HFF-Myc (cell line): Measurements from ENCODE around the gene NUP98.

ENCODE experiments used
- DNase-seq: peaks from one replicate; pipeline ENCODE4 v3.0.0-alpha.2; 2011; ENCODE audit warnings: low read depth; ENCODE audit errors: extremely low read depth
- H3K4me3 ChIP-seq: replicated peaks from 2 replicates; pipeline ENCODE4 v1.5.1; 2011; ENCODE audit warnings: low read depth, mild to moderate bottlenecking, control low read depth, low read length
- TF ChIP-seq, protein P1 (sequence below): IDR thresholded peaks from 2 replicates; pipeline ENCODE4 v1.5.1; 2012; ENCODE audit warnings: mild to moderate bottlenecking, low read depth, low read length, control low read depth; ENCODE audit errors: missing control alignments

NUP98 gene

DNA sequence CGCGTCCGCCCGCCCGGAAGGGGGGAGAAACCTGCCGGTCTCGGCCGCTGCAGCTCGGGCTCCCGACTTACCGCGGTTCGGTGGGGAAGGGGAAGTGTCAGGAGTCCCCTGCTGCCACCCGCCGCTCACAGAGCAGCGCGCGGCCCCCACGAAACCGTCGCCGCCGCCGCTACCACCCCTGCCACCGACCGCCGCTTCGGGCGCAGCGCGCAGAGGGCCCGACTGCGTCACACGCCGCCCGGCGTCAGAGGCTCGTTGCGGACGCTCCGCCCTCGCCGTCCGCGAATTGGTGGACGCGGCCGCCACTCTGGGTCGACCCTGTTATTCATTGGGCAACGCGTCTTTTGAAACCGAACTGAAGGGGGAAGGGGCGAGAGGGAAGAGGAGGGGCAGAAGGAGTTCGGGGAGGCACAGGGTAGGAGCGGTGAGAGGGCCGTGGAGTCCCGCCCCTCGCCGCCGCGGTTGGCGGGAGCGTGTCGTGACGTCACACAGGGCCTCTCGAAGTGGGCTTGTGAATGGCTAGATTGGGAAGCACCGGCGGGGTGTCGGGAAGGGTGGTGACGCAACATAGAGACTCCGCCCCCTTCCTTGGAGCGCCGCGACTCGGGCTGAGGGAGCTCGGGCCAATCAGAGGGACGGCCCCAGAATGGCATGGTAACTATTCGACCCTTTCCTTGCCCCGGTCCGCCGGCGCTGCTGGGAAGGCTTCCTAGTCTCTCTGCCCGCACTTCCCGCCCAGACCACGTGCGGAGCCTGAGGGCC is at the start of gene NUP98:
Gene NUP98 (minus strand): TSS at position 226 of the 762 bp plus-strand sequence. CDS start 15,437 bp downstream, outside the sequence.
- peak within 1 kb of the TSS; percentile 99 for H3K4me3 ChIP-seq
- TF ChIP-seq, protein P1, sequence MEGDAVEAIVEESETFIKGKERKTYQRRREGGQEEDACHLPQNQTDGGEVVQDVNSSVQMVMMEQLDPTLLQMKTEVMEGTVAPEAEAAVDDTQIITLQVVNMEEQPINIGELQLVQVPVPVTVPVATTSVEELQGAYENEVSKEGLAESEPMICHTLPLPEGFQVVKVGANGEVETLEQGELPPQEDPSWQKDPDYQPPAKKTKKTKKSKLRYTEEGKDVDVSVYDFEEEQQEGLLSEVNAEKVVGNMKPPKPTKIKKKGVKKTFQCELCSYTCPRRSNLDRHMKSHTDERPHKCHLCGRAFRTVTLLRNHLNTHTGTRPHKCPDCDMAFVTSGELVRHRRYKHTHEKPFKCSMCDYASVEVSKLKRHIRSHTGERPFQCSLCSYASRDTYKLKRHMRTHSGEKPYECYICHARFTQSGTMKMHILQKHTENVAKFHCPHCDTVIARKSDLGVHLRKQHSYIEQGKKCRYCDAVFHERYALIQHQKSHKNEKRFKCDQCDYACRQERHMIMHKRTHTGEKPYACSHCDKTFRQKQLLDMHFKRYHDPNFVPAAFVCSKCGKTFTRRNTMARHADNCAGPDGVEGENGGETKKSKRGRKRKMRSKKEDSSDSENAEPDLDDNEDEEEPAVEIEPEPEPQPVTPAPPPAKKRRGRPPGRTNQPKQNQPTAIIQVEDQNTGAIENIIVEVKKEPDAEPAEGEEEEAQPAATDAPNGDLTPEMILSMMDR, result no peak
- DNase-seq, result peak; percentile 97

DNA sequence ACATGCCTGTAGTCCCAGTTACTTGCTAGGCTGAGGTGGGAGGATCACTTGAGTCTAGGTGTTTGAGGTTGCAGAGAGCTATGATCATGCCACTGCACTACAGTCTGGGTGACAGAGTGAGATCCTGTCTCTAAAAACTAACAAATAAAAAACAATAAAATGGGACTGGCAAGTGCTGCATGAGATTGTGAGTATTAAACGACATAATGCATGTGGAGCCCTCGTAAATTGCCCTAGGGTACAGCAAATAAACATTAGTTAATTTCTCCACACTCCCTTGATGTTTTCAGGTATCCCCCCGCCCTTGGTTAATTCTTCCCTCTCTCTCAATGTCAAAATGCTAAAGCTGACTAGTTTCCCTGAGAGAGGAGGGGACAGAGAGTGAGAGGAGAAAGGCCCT is 48.3 kb upstream of the NUP98 start:
- TF ChIP-seq, protein P1, result no peak
- no peak overlapping the region for H3K4me3 ChIP-seq
- DNase-seq, result no peak

DNA sequence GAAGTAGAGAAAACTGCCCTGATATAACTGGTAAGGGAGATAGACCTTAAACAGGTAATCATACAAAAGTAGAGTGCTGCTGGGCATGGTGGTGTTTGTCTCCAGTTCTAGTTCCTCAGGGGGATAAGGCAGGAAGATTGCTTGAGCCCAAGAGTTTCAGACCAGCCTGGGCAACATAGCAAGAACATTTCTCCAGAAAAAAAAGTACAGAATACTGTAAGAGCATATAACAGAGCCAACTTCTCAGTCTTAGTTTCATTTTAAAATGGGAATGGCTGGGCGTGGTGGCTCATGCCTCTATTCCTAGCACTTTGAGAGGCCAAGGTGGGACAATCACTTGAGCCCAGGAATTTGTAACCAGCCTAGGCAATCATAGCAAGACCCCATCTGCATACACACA is 47.9 kb upstream of the NUP98 start:
- no peak for DNase-seq
- H3K4me3 ChIP-seq, result no peak overlapping the region
- TF ChIP-seq, protein P1, result no peak

DNA sequence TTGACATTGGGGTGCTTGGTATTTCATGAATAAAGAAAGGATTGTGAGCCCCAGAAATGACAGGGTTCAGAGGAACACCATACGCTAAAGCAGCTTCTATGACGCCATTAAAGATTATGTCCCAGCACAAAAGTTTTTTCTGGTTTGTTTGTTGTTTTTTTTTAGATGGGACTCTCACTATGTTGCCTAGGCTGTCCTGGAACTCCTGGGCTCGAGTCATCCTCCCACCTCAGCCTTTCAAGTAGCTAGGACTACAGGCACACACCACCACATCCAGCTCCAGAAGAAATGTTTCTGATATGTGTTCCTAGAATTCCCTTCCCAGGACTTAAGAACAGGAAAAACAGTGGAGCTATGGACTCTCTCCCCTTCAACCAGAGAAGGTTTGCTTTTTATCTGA is 46.0 kb upstream of the NUP98 start:
- H3K4me3 ChIP-seq, result no peak overlapping the region
- no peak for DNase-seq
- TF ChIP-seq, protein P1, result no peak

DNA sequence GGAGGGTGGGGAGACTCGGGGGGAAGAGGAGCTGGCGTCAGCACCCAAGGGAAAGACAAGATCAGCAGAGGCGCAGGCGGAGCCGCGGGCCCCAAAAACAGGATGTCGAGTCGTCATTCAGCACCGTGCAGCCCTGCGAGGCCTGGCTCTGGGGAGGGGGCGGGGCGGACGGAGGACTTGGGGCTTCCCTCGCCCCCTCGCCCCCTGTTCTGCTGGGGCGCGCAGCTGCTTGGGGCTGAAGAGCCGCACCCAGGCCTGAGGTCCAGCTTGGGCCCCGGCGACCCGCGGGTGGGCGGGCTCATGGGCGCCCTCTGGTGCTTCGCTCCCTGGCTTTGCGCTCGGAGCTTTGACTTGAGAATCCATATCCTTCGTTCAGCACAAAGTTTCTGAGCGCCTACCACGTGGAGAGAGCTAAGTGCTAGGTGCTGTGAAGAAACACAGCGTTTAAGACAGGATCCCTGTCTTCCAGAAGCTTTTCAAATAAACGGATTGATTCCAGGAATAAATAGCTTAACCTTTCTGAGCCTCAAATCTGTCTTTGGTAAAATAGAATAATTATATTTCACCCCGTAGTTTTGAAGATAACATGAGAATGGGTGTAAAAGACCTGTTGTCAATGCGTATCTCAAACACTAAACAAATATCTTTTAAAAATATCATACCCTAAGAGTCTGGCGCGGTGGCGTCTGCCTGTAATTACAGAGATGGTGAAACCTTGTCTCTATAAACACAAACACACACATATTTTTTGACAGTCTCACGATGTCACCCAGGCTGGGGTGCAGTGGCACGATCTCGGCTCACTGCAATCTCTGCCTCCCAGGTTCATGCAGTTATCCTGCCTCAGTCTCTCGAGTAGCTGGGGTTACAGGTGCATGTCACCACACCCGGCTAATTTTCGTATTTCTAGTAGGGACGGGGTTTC is 44.3 kb upstream of the NUP98 start:
- H3K4me3 ChIP-seq, result peak overlapping the region; percentile 81
- peak; percentile 69 for DNase-seq
- TF ChIP-seq, protein P1, result peak; percentile 74

DNA sequence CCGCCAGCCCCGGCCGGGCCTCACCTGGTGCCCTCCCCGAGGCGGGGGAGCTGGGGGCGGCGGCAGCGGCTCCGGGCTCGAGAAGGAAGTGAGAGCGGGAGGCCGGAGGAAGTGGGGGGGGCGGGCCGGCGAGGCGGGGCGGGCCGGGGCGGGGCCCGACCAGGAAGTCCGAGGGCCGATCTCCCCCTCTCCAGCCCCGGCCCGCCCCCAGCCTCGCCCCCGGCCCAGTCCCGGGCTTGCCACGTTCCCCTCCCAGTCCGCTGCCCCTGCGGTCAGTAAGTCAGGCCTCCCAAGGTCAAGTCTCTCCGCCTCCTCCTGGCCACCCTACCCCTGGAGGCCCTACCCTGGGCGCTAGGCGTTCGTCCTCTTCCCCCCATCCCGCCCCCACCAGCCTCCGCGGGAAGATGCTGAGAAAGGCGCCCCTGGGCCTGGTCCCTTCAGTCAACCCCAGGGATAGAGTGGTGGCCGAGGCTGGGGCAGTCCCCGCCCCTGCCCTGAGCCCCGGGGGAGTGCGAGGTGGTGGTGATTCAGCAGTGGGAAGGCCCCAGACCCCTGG is 43.6 kb upstream of the NUP98 start, which contains the start of gene RHOG:
Gene RHOG (minus strand): TSS at position 90 of the 556 bp plus-strand sequence. CDS start 12,821 bp downstream, outside the sequence.
- no peak for DNase-seq
- TF ChIP-seq, protein P1, result no peak
- peak within 1 kb of the TSS; percentile 81 for H3K4me3 ChIP-seq
